ENCODE data around the gene LRRC4B.

The LRRC4B gene

DNA sequence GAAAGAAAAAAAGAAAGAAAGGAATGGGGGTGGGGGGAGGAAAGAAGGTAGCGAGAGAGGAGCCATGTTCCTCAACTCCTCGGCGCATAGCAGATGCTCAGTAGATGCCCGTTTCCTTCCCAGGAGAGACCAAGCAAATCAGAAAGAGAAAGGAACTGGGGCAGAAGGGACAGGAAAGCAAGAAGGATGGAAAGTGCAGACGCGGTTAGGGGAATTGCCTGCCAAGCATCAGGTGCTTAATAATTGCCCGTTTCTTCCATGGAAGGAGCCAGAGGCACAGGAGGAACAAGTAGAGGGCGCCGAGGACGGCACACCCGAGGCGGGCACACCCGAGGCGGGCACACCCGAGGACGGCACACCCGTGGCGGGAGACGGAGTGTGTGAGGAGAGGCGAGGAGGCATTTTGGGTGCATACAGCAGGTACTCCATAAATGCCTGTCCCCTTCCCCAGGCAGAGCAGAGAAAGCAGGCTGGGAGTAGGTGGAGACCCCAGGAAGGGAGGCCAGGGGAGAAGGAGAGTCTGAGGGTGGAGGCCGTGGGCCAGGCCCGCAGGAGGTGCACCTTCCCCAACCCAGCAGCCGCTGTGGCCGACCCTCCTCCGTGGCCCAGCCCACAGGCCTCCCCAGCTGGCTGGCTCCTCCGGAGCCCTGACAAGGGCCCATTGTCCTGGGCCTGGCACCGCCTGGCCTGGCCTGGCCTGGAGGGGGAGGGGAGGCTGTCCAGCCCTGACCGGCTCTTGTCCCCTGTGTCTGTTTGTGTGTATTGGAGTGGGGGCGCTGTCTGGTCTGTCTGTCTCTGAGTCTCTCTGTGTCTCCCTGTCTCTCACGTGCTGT, 71.8 kb downstream of the LRRC4B start:
- H3K27ac ChIP-seq, result no peak overlapping the region
- no peak for TF ChIP-seq ZFX (IDR thresholded peaks at IDR 0.05)
- TF ChIP-seq, protein P1, sequence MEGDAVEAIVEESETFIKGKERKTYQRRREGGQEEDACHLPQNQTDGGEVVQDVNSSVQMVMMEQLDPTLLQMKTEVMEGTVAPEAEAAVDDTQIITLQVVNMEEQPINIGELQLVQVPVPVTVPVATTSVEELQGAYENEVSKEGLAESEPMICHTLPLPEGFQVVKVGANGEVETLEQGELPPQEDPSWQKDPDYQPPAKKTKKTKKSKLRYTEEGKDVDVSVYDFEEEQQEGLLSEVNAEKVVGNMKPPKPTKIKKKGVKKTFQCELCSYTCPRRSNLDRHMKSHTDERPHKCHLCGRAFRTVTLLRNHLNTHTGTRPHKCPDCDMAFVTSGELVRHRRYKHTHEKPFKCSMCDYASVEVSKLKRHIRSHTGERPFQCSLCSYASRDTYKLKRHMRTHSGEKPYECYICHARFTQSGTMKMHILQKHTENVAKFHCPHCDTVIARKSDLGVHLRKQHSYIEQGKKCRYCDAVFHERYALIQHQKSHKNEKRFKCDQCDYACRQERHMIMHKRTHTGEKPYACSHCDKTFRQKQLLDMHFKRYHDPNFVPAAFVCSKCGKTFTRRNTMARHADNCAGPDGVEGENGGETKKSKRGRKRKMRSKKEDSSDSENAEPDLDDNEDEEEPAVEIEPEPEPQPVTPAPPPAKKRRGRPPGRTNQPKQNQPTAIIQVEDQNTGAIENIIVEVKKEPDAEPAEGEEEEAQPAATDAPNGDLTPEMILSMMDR (conservative IDR thresholded peaks at IDR 0.05), result no peak

DNA sequence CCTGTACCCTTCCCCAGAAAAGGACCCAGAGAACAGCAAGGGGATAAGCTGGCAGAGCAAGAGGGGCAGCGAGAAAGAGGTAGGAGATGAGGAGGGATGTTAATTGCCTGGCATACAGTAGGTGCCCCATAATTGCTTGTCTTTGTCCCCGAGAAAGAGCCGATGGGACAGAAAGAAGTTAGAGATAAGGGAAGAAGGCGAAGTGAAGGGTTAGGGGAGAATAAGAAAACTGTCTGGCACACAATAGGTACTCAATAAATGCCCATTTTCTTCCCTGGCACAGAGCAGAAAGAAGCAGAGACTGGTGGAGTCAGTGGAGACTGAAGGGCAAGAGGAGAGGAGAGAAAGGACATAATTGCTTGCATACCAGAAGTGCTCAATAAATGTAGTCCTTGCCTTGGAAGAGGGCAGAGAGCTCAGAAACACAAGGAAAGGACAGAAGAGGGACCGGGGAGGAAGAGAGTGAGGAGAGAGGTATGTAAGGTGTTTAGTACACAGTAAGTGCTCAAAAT, 73.2 kb downstream of the LRRC4B start:
- no peak overlapping the region for H3K27ac ChIP-seq
- TF ChIP-seq, protein P1 (conservative IDR thresholded peaks at IDR 0.05), result no peak
- TF ChIP-seq ZFX (IDR thresholded peaks at IDR 0.05), result no peak

DNA sequence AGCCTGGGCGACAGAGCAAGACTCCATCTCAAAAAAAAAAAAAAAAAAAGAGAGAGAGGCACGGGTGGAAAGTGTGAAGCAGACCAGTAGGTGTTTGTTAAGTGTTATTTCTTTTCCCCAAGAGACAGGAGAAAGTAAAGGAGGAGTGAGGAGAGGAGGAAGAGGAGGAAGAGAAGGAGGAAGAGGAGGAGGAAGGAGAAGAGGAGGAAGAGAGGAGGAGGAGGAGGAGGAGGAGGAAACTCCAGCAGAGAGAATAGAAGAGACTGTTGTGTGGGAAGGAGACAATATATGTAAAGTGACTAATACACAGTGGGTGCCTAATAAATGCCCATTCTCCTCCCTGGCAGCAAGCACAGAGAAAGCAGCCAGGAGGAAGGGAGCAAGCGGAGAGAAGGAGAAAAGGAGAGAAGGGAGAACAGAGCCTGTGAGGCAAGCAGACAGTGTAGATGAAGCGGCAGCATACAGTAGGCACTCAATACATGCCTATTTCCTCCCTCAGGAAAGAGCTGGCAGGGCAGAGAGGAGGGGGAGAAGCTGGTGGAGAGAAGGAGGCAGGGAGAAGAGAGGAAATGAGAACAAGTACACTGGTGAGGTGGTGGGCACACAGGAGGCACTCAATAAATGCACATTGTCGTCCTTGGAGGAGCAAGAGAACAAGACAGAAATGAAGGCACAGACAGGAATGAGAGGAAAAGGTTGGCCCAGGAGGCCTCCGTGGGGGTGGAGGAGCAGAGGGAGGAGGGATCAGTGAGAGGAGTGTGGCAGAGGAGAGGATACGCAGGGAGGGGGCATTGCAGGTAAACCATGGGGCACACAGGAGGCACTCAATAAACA, 73.8 kb downstream of the LRRC4B start:
- no peak overlapping the region for H3K27ac ChIP-seq
- TF ChIP-seq, protein P1 (conservative IDR thresholded peaks at IDR 0.05), result no peak
- TF ChIP-seq ZFX (IDR thresholded peaks at IDR 0.05), result no peak

DNA sequence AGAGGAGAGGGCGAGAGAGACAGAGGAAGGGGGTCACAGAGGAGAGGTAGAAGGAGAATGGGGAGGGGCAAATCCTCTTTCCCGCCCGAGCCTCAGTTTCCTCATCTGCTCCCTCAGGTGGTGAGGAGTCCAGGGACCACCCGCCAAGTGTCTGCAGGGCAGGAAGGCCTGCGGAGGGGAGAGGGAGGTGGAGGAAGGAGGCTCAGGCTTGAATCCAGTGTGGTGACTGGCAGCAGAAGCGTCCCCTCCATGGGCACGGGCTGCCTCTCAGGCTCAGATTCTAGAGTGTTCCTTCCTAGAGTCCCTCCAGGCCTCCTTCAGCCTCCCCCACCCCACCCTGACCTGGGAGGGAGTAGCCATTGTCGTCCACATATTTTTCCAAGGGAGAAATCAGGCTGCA, 75.1 kb downstream of the LRRC4B start:
- TF ChIP-seq, protein P1 (conservative IDR thresholded peaks at IDR 0.05), result no peak
- no peak for TF ChIP-seq ZFX (IDR thresholded peaks at IDR 0.05)

DNA sequence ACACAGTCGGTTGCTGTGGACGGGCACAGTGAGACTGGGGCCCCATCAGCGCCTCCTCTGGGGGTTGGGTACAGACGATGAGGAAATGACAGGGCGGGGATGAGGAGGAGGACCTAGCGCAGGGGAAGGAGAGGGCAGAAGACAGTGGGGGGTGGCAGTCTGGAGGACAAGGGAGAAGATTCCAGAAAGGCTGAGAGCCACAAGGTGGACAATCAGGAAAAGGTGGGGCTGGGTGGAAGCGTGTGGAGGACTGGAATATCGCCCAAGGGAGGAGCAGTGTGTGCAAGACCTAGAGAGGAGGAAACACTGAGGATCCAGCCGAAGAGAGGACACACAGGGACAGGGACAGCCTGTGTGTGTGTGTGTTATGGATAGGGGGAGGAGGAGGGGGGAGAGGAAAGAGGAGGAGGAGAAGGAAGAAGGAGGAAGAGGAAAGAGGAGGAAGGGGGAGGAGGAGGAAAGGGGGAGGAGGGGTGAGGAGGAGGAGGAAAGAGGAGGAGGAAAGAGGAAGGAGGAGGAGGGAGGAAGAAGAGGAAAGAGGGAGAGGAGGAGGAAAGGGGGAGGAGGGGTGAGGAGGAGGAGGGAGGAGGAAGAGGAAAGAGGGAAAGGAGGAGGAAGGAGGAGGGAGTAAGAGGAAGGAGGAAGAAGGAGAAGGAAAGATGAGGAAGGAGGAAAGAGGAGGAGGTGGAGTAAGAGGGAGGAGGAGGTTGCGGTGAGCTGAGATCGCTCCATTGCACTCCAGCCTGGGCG, 75.8 kb downstream of the LRRC4B start:
- H3K27ac ChIP-seq, result no peak overlapping the region
- TF ChIP-seq, protein P1 (conservative IDR thresholded peaks at IDR 0.05), result no peak
- TF ChIP-seq ZFX (IDR thresholded peaks at IDR 0.05), result no peak

More for the DNA sequence above, 75.1 kb downstream of the LRRC4B start:
- no peak overlapping the region for H3K27ac ChIP-seq

DNA sequence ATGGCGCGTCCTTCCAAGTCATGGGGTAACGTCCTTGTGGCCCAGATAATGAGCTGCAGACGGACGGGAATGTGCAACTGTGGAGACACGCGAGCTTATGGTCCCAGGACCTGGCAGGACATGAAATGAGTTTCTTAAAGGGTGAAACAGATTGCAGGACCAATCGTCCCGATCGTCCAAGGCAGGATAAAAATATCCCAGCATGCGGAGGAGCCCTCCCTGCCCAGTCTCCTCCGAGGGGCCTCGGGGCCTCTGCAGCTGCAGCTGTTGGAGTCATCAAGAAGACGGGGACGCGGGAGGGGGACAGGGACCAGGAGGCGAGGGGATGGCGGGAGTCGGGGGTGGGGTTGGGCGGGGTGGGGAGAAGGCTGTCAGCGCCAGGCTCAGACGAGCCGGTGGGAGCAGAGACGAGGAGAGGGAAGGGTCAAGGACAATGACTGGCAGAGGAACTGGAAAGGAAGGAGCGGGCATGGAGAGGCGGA, 77.2 kb downstream of the LRRC4B start:
- no peak for TF ChIP-seq ZFX (IDR thresholded peaks at IDR 0.05)
- TF ChIP-seq, protein P1 (conservative IDR thresholded peaks at IDR 0.05), result no peak
- no peak overlapping the region for H3K27ac ChIP-seq

All from C4-2B (cell line).